ENCODE results near the gene LRRC43. TPM values are rescaled to one million over a fixed set of nuclear protein-coding genes. Genes with fewer than 3 reads are reported as not detected.
"Not testable (repeated sequence)": the region's sequence is repeated elsewhere in the genome, so short reads cannot be mapped to it uniquely, and the experiment has no call there.

Gene LRRC43
- polyA plus RNA-seq, 12 donors: 0.19 to 0.97 (median 0.32) TPM; not detected in 3

GRCh38 chr12:122152754-122153153 lies 30.2 kb upstream of the LRRC43 start:
- DNase-seq: no peak

GRCh38 chr12:122155705-122156104 lies 27.2 kb upstream of the LRRC43 start:
- no peak for DNase-seq

DNA sequence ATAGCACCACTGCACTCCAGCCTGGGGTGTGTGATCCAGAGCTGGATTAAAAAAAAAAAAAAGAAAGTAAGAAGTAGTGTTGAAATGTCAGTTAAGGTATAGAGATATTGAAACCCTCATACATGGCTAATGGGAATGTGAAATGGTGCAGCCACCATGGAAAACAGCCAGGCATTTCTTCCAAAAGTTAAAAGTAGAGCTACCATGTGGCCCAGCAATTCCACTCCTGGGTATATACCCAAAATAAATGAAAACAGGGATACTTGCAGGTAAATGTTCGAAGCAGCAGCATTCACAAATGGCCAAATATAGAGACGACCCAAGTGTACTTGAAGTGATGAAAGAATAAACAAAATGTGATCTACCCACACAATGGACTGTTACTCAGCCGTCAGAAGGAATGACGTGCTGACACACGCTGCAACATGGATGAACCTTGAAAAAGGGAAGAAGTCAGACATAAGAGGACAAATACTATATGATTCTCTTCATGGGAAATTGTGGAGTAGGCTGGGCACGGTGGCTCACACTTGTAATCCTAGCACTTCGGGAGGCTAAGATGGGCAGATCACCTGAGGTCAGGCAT lies 24.1 kb upstream of the LRRC43 start:
- DNase-seq: no peak

- DNase-seq: no peak
These were observed 23.0 kb upstream of the LRRC43 start for GRCh38 chr12:122159882-122160281.

DNA sequence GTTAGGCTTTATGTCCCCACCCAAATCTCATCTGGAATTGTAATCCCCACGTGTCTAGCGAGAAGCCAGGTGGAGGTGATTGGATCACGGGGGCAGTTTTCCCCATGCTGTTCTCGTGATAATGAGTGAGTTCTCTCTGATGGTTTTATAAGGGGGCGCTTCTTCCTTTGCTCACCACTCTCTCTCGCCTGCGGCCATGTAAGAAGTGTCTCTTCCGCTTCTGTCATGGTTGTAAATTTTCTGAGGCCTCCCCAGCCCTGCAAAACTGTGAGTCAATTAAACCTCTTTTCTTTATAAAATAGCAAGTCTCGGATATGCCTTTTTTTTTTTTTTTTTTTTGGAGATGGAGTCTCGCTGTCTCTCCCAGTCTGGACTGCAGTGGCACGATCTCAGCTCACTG lies 22.2 kb upstream of the LRRC43 start:
- no peak for DNase-seq

DNA sequence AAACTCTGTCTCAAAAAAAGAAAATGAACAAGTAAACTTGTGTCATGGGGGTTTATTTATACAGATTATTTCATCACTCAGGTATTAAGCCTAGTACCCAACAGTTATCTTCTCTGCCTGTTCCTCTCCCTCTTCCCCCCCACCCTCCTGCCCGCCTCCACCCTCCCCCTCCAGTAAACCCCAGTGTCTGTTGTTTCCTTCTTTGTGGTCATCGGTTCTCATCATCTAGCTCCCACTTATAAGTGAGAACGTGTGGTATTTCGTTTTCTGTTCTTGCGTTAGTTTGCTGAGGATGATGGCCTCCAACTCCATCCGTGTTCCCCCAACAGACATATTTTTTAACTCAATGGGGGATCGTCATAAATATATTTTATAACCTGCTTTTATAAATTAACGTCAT lies 21.2 kb upstream of the LRRC43 start:
- DNase-seq: no peak

DNA sequence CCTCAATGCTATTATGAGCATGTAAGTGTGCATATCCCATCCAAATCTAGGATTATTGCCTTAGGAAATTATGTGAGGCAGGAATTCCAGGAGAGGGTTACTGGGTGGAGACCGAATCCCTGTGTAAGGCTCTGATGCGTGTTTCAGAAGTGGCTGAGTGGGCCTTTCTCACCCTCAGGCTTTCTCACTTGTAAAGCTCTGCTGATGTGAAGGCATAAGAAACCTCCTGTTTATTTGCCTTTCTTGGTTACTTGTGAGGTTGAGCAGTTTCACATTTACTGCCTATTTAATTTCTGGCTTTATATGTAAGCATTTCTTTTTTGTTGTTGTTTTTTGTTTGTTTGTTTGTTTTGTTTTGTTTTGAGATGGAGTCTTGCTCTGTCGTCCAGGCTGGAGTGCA lies 19.9 kb upstream of the LRRC43 start:
- no peak for DNase-seq

GRCh38 chr12:122166422-122167349 lies 16.2 kb upstream of the LRRC43 start:
- DNase-seq: no peak

GRCh38 chr12:122167356-122167925 lies 15.5 kb upstream of the LRRC43 start:
- DNase-seq: no peak

GRCh38 chr12:122168492-122168891 lies 14.4 kb upstream of the LRRC43 start:
- no peak for DNase-seq

DNA sequence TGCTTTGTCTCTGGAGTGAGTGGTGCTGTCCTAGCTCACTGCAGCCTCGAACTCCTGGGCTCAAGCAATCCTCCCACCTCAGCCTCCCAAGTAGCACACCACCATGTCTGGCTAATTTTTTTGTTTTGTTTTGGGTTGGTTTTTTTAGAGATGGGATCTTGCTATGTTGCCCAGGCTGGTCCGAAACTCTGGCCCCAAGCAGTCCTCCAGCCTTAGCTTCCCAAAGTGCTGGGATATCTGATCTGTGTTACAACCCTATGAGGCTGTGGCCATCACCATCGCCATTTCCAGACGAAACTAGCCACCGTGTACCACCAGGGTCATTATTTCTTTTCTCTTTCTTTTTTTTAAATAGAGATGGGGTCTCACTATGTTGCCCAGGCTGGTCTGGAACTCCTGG lies 11.5 kb upstream of the LRRC43 start:
- no peak for DNase-seq

DNA sequence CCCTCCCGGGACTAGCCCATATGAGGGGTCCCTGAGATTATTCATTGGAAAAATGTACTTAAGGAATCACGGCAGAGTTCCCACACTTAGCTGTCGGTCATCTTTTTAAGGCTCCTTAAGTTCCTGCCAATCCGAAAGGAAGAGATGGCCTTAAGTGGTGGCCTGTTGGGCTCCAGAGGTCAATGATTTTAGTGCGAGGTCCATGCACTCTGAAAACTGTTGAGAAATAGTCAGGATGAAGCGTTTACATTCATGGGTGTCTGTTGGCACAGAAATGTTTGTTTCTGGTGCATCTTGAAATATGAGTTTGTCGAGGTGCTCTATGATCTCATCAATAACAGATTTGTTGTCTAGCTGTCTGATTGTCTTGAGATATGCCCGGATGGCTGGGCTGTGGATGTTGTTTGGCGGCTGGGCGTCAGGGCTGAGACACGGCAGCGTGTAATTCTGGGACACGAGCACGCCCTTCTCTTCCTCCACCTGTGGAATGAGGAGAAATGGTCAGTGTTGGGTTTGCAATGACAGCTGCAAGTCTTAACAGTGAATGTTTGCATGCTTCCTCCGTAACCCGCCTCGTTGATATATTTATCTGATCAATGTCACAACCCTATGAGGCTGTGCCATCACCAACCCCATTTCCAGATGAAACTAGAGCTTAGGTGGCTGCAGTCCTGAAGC lies 10.5 kb upstream of the LRRC43 start:
- DNase-seq: no peak

GRCh38 chr12:122174155-122174845 lies 8.6 kb upstream of the LRRC43 start, which contains the start of gene IL31:
Gene IL31, minus strand, starts transcription at chr12:122174221. Its CDS starts 49 bp downstream, at chr12:122174172.
- DNase-seq: no peak

DNA sequence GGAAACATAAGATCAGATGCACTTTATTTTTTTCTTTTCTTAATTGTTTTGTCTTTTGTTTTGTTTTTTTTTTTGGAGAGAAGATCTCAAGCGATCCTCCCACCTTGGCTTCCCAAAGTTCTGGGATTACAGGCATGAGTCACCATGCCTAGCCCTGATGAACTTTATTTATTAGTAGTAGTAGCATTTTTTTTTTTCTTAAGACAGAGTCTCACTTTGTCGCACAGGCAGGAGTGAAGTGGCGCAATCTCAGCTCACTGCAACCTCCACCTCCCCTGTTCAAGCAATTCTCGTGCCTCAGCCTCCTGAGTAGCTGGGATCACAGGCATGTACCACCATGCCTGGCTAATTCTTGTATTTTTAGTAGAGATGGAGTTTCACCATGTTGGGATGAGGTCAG lies 6.5 kb upstream of the LRRC43 start:
- not testable (repeated sequence) for DNase-seq

- DNase-seq: no peak
These were observed 641 bp downstream of the LRRC43 start for GRCh38 chr12:122183588-122183940.

- no peak for DNase-seq
These were observed 1.6 kb downstream of the LRRC43 start for GRCh38 chr12:122184517-122184916.

GRCh38 chr12:122185079-122185478 lies 2.2 kb downstream of the LRRC43 start:
- no peak for DNase-seq

GRCh38 chr12:122185494-122186082 lies 2.7 kb downstream of the LRRC43 start:
- DNase-seq: no peak

DNA sequence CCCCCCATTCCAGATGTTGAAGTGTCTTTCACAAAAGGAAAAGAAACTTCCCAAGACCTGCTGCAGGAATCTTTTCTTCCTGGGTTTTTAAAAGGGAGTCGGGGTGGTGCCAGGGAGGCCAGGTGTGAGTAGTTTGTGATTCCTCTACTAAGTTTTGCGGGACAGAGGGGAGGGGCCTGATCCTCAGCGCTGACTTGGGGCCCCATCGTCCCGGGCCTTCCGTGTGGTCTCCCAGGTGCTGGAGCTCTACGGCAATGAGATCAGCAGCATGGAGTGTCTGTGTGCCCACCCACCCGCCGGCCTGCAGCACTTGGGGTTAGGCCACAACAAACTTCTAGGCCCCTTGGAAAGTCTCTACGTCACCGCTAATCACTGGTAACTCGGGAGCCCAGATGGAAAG lies 4.5 kb downstream of the LRRC43 start:
- no peak for DNase-seq

DNA sequence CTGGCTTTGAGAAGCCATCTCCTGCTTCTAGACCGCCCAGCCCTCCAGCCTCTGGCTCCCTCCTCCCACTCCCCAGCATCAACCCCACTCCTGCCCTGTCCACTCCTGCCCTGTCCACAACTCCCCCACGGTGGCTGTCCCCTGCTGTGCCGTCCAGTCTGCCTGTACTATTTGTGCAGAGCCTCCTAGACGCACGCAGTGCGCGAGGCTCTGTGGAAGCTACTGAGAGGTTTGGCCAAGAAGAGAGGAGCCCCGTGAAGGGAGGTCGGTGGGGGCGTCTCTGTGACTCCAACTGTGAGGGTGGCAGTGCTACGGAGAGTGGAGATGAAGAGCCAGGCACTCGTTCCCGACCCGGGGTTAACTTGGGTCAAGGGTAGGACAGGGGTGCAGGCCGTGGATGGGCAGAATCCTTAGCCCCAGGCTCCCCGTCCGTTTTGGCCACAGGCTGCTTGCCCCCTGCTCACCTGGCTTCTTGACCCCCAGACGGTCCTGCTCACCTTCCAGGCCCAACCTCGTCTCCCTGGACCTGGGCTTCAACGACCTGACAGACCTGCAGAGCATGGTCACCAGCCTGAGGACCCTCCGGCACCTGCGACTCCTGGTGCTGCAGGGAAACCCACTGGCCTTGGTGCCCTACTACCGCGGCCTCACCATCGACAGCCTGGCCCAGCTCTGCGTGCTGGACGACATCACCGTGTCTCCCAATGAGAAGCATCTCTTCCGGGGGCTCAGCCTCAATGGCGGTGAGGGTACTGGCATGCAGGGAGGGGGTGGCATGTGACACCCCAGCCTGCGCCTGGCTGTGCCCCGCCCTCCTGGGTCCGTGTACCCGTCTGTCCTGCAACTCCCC lies 6.9 kb downstream of the LRRC43 start:
- no peak for DNase-seq
